ENCODE data around the gene TNKS1BP1. TPM values are rescaled to one million over a fixed set of nuclear protein-coding genes. Genes with fewer than 3 reads are reported as not detected.
"Not testable (repeated sequence)": the region's sequence is repeated elsewhere in the genome, so short reads cannot be mapped to it uniquely, and the experiment has no call there.

TNKS1BP1 gene
- total RNA-seq, 4 donors from 2014 or later: 241 to 276 (median 272) TPM

DNA sequence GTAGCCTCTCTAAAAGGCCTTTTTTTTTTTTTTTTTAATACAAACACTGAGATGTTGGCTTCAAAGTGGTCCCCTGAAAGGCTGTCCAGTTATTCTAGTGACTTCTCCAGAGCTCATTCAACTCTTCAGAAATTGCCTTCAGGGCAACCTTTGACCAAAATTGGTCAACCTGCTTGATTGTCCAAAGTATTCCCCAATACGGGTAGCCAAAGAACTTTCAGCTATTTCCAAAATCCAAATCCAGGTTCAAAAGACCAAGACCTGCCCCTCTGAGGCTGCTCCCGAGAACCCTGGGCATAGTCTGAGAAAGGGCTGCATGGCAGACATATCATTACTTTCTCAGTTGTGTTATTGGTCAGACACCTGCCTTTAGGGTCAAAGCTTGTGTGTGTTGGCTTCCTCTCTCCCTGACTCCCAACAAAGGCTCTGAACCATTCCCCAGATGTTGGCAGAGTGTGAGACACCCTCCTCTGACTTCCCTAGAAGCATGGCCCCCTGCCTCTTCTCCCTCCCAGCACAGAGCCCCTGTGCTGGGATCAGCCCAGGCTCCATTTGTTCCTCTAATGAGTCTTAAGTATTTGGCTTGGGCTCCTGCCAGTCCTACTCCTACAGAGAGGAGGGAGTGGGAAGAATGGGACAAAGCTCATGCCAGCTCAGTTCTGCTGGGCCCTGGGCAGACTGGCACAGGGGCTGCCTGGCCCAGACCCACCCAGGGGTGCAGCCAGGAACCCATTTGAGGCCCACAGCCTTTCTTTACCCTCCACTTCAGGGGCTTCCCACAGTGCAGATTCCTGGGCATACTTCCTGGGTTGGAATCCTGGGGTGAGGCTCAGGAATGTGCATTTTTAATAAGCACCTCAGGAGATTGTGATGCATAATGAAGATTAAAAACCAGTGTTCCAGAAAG, 30.3 kb downstream of the TNKS1BP1 start:
- H3K27ac ChIP-seq: peak overlapping the region; percentile 84
- H3K36me3 ChIP-seq: peaks cover 20% of the 10 kb centered on the region
- H3K4me3 ChIP-seq: no peak overlapping the region
- H3K4me1 ChIP-seq: peaks cover 32% of the 10 kb centered on the region
- TF ChIP-seq POLR2A (IDR thresholded peaks at IDR 0.05) (no peak), EP300 (IDR thresholded peaks at IDR 0.05) (no peak), CTCF (IDR thresholded peaks at IDR 0.05) (no peak), POLR2AphosphoS5 (IDR thresholded peaks at IDR 0.05) (no peak)
- no peak for DNase-seq (ENCODE audit: low spot score in 2 of 2)
- no peaks in the 10 kb centered on the region for H3K27me3 ChIP-seq
- no peaks in the 10 kb centered on the region for H3K9me3 ChIP-seq
- WGBS: 75% methylated on average over 2 of the region's 2 CpGs

DNA sequence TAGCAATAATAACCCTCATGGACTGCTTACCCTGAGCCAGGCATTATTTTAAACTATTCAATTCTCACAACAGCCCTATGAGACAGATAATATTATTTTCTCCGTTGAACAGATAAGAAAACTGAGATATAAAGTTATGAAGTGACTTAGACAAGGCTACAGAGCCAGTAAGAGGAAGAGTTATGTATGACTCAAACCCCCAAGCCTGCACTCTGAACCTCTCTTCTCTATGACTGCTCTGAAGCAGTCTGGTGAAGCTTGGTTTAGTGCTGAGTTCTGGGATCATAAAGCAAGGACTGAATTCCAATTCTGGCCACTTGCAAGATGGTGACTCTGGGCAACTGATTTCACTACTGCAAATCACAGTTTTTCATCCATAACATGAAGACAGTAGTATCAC, 34.5 kb downstream of the TNKS1BP1 start:
- TF ChIP-seq POLR2AphosphoS5 (IDR thresholded peaks at IDR 0.05): no peak
- TF ChIP-seq EP300 (IDR thresholded peaks at IDR 0.05): no peak
- TF ChIP-seq CTCF (IDR thresholded peaks at IDR 0.05): no peak
- no peak for TF ChIP-seq POLR2A (IDR thresholded peaks at IDR 0.05)
- no peak for DNase-seq (ENCODE audit: low spot score in 2 of 2)
- H3K27me3 ChIP-seq: no peaks in the 10 kb centered on the region
- H3K9me3 ChIP-seq: no peaks in the 10 kb centered on the region
- H3K4me1 ChIP-seq: peaks cover 38% of the 10 kb centered on the region
- H3K4me3 ChIP-seq: no peak overlapping the region
- H3K27ac ChIP-seq: no peak overlapping the region
- H3K36me3 ChIP-seq: no peaks in the 10 kb centered on the region
- 78% methylated on average over 1 of the region's 1 CpG for WGBS

GRCh38 chr11:57288771-57289579, 35.8 kb downstream of the TNKS1BP1 start:
- Histone ChIP-seq H3K27me3 (no peaks in the 10 kb centered on the region), H3K36me3 (no peaks in the 10 kb centered on the region), H3K4me1 (peaks cover 27% of the 10 kb centered on the region), H3K9me3 (no peaks in the 10 kb centered on the region), H3K4me3 (no peak overlapping the region), H3K27ac (peak overlapping the region; percentile 10)
- TF ChIP-seq EP300 (IDR thresholded peaks at IDR 0.05) (no peak), POLR2AphosphoS5 (IDR thresholded peaks at IDR 0.05) (no peak), POLR2A (IDR thresholded peaks at IDR 0.05) (no peak), CTCF (IDR thresholded peaks at IDR 0.05) (no peak)
- WGBS: 24% methylated on average over 11 of the region's 11 CpGs
- DNase-seq (ENCODE audit: low spot score in 2 of 2): no peak

DNA sequence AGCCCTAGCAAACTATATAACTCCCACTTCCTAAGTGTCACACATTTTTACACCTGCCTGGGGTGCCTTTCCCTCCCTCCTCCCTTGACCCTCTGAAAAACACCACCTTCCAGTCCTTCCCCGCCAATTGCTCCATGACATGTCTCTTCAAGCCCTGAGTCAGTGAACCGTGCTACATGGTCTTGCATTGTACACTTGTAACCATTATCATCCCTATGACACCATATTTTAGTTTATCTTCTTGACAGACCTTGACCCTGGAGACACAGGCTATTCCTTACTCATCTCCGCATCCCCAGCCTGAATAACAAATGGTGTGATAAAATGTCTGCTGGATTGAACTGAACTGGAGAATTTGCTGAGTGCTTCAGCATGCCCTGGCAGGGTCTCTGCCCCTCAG, 36.9 kb downstream of the TNKS1BP1 start:
- Histone ChIP-seq H3K27ac (no peak overlapping the region), H3K9me3 (no peaks in the 10 kb centered on the region), H3K27me3 (no peaks in the 10 kb centered on the region), H3K36me3 (no peaks in the 10 kb centered on the region), H3K4me1 (peaks cover 28% of the 10 kb centered on the region), H3K4me3 (no peak overlapping the region)
- WGBS: 91% methylated on average over 3 of the region's 3 CpGs
- TF ChIP-seq POLR2A (IDR thresholded peaks at IDR 0.05) (no peak), POLR2AphosphoS5 (IDR thresholded peaks at IDR 0.05) (no peak)
- DNase-seq (ENCODE audit: low spot score in 2 of 2): no peak

- H3K27me3 ChIP-seq: no peaks in the 10 kb centered on the region
- TF ChIP-seq POLR2AphosphoS5 (IDR thresholded peaks at IDR 0.05): no peak
- TF ChIP-seq CTCF (IDR thresholded peaks at IDR 0.05): no peak
- no peak for TF ChIP-seq EP300 (IDR thresholded peaks at IDR 0.05)
- no peak for TF ChIP-seq POLR2A (IDR thresholded peaks at IDR 0.05)
- no peak overlapping the region for H3K27ac ChIP-seq
- 34% methylated on average over 2 of the region's 2 CpGs for WGBS
- H3K4me3 ChIP-seq: no peak overlapping the region
- no peak for DNase-seq (ENCODE audit: low spot score in 2 of 2)
- no peaks in the 10 kb centered on the region for H3K36me3 ChIP-seq
- H3K9me3 ChIP-seq: no peaks in the 10 kb centered on the region
- peaks cover 18% of the 10 kb centered on the region for H3K4me1 ChIP-seq
Measured at GRCh38 chr11:57283231-57283990, 41.3 kb downstream of the TNKS1BP1 start.

DNA sequence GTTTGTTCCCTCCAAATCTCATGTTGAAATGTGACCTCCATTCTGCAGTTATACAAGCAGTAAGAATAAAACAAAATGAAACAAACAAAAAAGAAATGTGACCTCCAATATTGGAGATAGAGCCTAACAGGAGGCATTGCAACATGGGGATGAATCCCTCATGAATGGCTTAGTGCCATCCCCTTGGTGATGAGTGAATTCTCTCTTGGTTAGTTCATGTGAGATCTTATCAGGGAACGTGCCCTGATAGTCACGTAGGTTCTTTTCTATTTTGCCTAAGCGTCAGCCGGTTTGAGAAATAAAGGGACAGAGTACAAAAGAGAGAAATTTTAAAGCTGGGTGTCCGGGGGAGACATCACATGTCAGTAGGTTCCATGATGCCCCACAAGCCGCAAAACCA, 43.2 kb downstream of the TNKS1BP1 start:
- not testable (repeated sequence) for H3K9me3 ChIP-seq; H3K27ac ChIP-seq; H3K27me3 ChIP-seq; DNase-seq (ENCODE audit: low spot score in 2 of 2); H3K4me3 ChIP-seq; H3K36me3 ChIP-seq
- 81% methylated on average over 6 of the region's 6 CpGs for WGBS
- peaks cover 35% of the 10 kb centered on the region for H3K4me1 ChIP-seq
